Panc1 (cell line): ENCODE measurements around the gene MTMR12. TPM values are rescaled to one million over a fixed set of nuclear protein-coding genes. Genes with fewer than 3 reads are reported as not detected.

Experiments used
- ATAC-seq: fragments of 200-7000 bp; cut with Tn5 transposase; 2 replicates; pipeline ENCODE4 v1.9.1; 2020; ENCODE audit warnings: mild to moderate bottlenecking, moderate library complexity
- BruUV-seq: library from RNA; stranded (reverse); fragments of 400-500 nt; replicated peaks from 2 replicates; lab custom pipeline; 2021; lab: Mats Ljungman, UMichigan
- CTCF ChIA-PET: fragments of 300-600 bp; sonication (Branson Sonifier 250); formaldehyde crosslinking; loops from one replicate; lab custom pipeline; 2022; ENCODE audit warnings: antibody characterized with exemption; lab: Charles Lee
- POLR2A ChIA-PET: fragments of 300-600 bp; sonication (Branson Sonifier 250); formaldehyde crosslinking; loops from one replicate; lab custom pipeline; 2022; ENCODE audit warnings: antibody characterized with exemption; lab: Charles Lee
- DNase-seq: peaks from one replicate; pipeline ENCODE4 v3.0.0-alpha.2; 2010; ENCODE audit warnings: low read depth, low spot score
- H3K27ac ChIP-seq: 2 replicates; pipeline ENCODE4 v1.5.1; 2011; ENCODE audit warnings: mild to moderate bottlenecking, low read length, inconsistent platforms
- H3K27me3 ChIP-seq: fragments of 200-500 bp; sonication (Bioruptor generic); 2 replicates; pipeline ENCODE4 v1.6.0; 2014; ENCODE audit warnings: low read length, inconsistent platforms; ENCODE audit not compliant: control insufficient read depth, insufficient read depth
- H3K36me3 ChIP-seq: fragments of 200-500 bp; sonication (Bioruptor generic); 2 replicates; pipeline ENCODE4 v1.5.1; 2014; ENCODE audit warnings: inconsistent platforms, mild to moderate bottlenecking, low read length, moderate library complexity; ENCODE audit not compliant: control insufficient read depth, insufficient read depth
- H3K4me1 ChIP-seq: 2 replicates; pipeline ENCODE4 v1.5.1; 2011; ENCODE audit warnings: inconsistent platforms, mild to moderate bottlenecking, low read length, moderate library complexity; ENCODE audit not compliant: control insufficient read depth, insufficient read depth
- H3K4me3 ChIP-seq, 2 experiments: 2 replicates each; pipeline ENCODE4 v1.5.1; 2011 to 2012; ENCODE audit warnings: low read depth in 2 of 2, low read length in 2 of 2, mild to moderate bottlenecking in 2 of 2, inconsistent platforms in 1 of 2, moderate library complexity in 1 of 2
- H3K9me3 ChIP-seq: fragments of 200-500 bp; sonication (Bioruptor generic); 2 replicates; pipeline ENCODE4 v1.5.1; 2014; ENCODE audit warnings: low read depth, mild to moderate bottlenecking, inconsistent platforms, low read length, moderate library complexity; ENCODE audit not compliant: control insufficient read depth, insufficient read depth
- CTCF ChIP-seq: fragments of 450-650 bp; IDR thresholded peaks from 2 replicates; pipeline ENCODE4 v1.5.1; 2017; ENCODE audit warnings: mild to moderate bottlenecking
- POLR2AphosphoS5 ChIP-seq: IDR thresholded peaks from 2 replicates; pipeline ENCODE4 v1.6.1; 2012; ENCODE audit warnings: mild to moderate bottlenecking, low read depth, low read length, moderate library complexity
- REST ChIP-seq, 2 experiments: IDR thresholded peaks; 2 replicates each; pipeline ENCODE4 v1.6.1; 2011 to 2012; ENCODE audit warnings: low read depth in 2 of 2, control low read depth in 1 of 2, low read length in 1 of 2, mild to moderate bottlenecking in 1 of 2, moderate library complexity in 1 of 2; ENCODE audit not compliant: insufficient read depth in 1 of 2
- SIN3A ChIP-seq: IDR thresholded peaks from 2 replicates; pipeline ENCODE4 v1.6.1; 2012; ENCODE audit warnings: low read depth, mild to moderate bottlenecking, low read length, moderate library complexity, borderline replicate concordance; ENCODE audit not compliant: insufficient read depth
- TCF7L2 ChIP-seq: IDR thresholded peaks from 2 replicates; pipeline ENCODE4 v1.6.1; 2011; ENCODE audit warnings: mild to moderate bottlenecking, low read depth, low read length, inconsistent platforms
- in situ Hi-C: cut with HindIII; loops from 2 replicates; pipeline ENCODE4 v1.10.0; 2016; ENCODE audit warnings: low sequenced_read_pairs, low pct_unique_long_range_greater_than_20kb
- intact Hi-C: fragments of 100-400 bp; cut with micrococcal nuclease; formaldehyde crosslinking; loops from one replicate; pipeline ENCODE4 v1.10.0; 2022; ENCODE audit not compliant: unreplicated experiment
- total RNA-seq: library from RNA; stranded (reverse); gene quantifications from one replicate; pipeline ENCODE4 v1.2.1, GENCODE V29; 2021; ENCODE audit not compliant: unreplicated experiment

The MTMR12 gene
- total RNA-seq, 1 experiment from 2014 or later, result 42.4 TPM

- Histone ChIP-seq H3K27ac (no peak overlapping the region), H3K4me1 (no peaks in the 10 kb centered on the region), H3K36me3 (no peaks in the 10 kb centered on the region), H3K4me3 (no peak overlapping the region), H3K27me3 (no peaks in the 10 kb centered on the region), H3K9me3 (no peaks in the 10 kb centered on the region)
- in situ Hi-C loops, result no loop called here
- ATAC-seq (no peak), DNase-seq (no peak)
- no TSS peak for BruUV-seq
- ChIA-PET POLR2A (interaction anchor here (0.7 kb wide), 1 partner anchor 128 kb away, joined by 5 read pairs; no protein-coding TSS in a partner anchor), CTCF (no interaction called here)
- TF ChIP-seq CTCF (no peak), SIN3A (no peak), TCF7L2 (no peak), POLR2AphosphoS5 (no peak)
- intact Hi-C loops, result no loop called here
Observed at GRCh38 chr5:32303755-32304120, 9.0 kb downstream of the MTMR12 start.

- no peaks in the 10 kb centered on the region for H3K27me3 ChIP-seq
- BruUV-seq, result no TSS peak
- H3K9me3 ChIP-seq, result no peaks in the 10 kb centered on the region
- no peak overlapping the region for H3K27ac ChIP-seq
- H3K36me3 ChIP-seq, result no peaks in the 10 kb centered on the region
- no peak for DNase-seq
- CTCF ChIA-PET, result no interaction called here
- POLR2A ChIA-PET, result interaction anchor here (0.7 kb wide), 1 partner anchor 128 kb away, joined by 5 read pairs; no protein-coding TSS in a partner anchor
- no peak for ATAC-seq
- TF ChIP-seq REST (IDR thresholded peaks at IDR 0.05; ENCODE audit: insufficient read depth in 1 of 2, low read depth in 2 of 2, low read length in 1 of 2), result no peak
- intact Hi-C loops (no loop called here), in situ Hi-C loops (no loop called here)
- no peak overlapping the region for H3K4me3 ChIP-seq
- H3K4me1 ChIP-seq, result no peaks in the 10 kb centered on the region
Observed at GRCh38 chr5:32302835-32303754, 9.6 kb downstream of the MTMR12 start.

- BruUV-seq, result no TSS peak
- no peaks in the 10 kb centered on the region for H3K4me1 ChIP-seq
- no peak overlapping the region for H3K27ac ChIP-seq
- H3K36me3 ChIP-seq, result no peaks in the 10 kb centered on the region
- CTCF ChIA-PET, result no interaction called here
- DNase-seq, result no peak
- no peaks in the 10 kb centered on the region for H3K9me3 ChIP-seq
- TF ChIP-seq POLR2AphosphoS5 (no peak), TCF7L2 (no peak), REST (IDR thresholded peaks at IDR 0.05; ENCODE audit: insufficient read depth in 1 of 2, low read depth in 2 of 2, low read length in 1 of 2) (no peak), CTCF (no peak), SIN3A (no peak)
- H3K27me3 ChIP-seq, result no peaks in the 10 kb centered on the region
- ATAC-seq, result no peak
- intact Hi-C loops (no loop called here), in situ Hi-C loops (no loop called here)
- no peak overlapping the region for H3K4me3 ChIP-seq
- POLR2A ChIA-PET, result no interaction called here
Observed at GRCh38 chr5:32301891-32302290, 10.8 kb downstream of the MTMR12 start.
